CD4-positive, alpha-beta T cell (primary cell): ENCODE data around the gene GAST. TPM values are rescaled to one million over a fixed set of nuclear protein-coding genes. Genes with fewer than 3 reads are reported as not detected.

Experiments used
- ATAC-seq: fragments of 200-7000 bp; cut with Tn5 transposase; one replicate; pipeline ENCODE4 v1.10.0; 2022; ENCODE audit warnings: mild to moderate bottlenecking; ENCODE audit not compliant: poor library complexity
- CTCF ChIA-PET: fragments of 350-600 bp; sonication (Branson Sonifier 250); formaldehyde crosslinking; loops from one replicate; lab custom pipeline; 2021; ENCODE audit warnings: antibody characterized with exemption, inconsistent platforms; lab: Charles Lee
- POLR2A ChIA-PET: fragments of 350-600 bp; sonication (Branson Sonifier 250); formaldehyde crosslinking; loops from one replicate; lab custom pipeline; 2021; ENCODE audit warnings: antibody characterized with exemption, inconsistent platforms; lab: Charles Lee
- DNase-seq, 14 experiments: peaks; one replicate each; pipeline ENCODE4 v3.0.0-alpha.2; 2013 to 2020; ENCODE audit warnings: mixed read lengths in 2 of 14
- H3K27ac ChIP-seq, 2 donors: one replicate each; pipeline versions ENCODE4 v1.5.1 to v1.7.0; 2013; ENCODE audit warnings: low read length in 2 of 2, low read depth in 1 of 2, mild to moderate bottlenecking in 1 of 2
- H3K27me3 ChIP-seq, 2 experiments: 1 replicate in 1 of 2; 2 replicates in 1 of 2; pipeline versions ENCODE4 v1.6.1 to v1.7.0; 2013; ENCODE audit warnings: low read length in 2 of 2, control low read depth in 1 of 2, mild to moderate bottlenecking in 1 of 2, moderate library complexity in 1 of 2; ENCODE audit not compliant: insufficient read depth in 2 of 2, control insufficient read depth in 1 of 2
- H3K36me3 ChIP-seq: one replicate; pipeline ENCODE4 v1.6.1; 2013; ENCODE audit warnings: low read length, control low read depth; ENCODE audit not compliant: insufficient read depth
- H3K4me1 ChIP-seq: one replicate; pipeline ENCODE4 v1.6.1; 2013; ENCODE audit warnings: low read length, control low read depth; ENCODE audit not compliant: insufficient read depth
- H3K4me3 ChIP-seq: one replicate; pipeline ENCODE4 v1.5.1; 2013; ENCODE audit warnings: mild to moderate bottlenecking, low read length, moderate library complexity
- H3K9me3 ChIP-seq, 2 experiments: 1 replicate in 1 of 2; 2 replicates in 1 of 2; pipeline versions ENCODE4 v1.6.1 to v1.7.0; 2013; ENCODE audit warnings: low read length in 2 of 2, mild to moderate bottlenecking in 2 of 2, control low read depth in 1 of 2, moderate library complexity in 1 of 2; ENCODE audit not compliant: control insufficient read depth in 1 of 2, insufficient read depth in 1 of 2
- H3K27ac Mint-ChIP-seq: one replicate; pipeline ENCODE4 v1.8.0; 2020; ENCODE audit warnings: mixed read lengths
- H3K27me3 Mint-ChIP-seq: one replicate; pipeline ENCODE4 v1.8.0; 2021; ENCODE audit warnings: mixed read lengths
- H3K36me3 Mint-ChIP-seq: one replicate; pipeline ENCODE4 v1.8.0; 2021; ENCODE audit warnings: low read depth, mixed read lengths
- H3K4me1 Mint-ChIP-seq: one replicate; pipeline ENCODE4 v1.8.0; 2021; ENCODE audit warnings: low read depth, mixed read lengths
- H3K4me3 Mint-ChIP-seq: one replicate; pipeline ENCODE4 v1.8.0; 2020; ENCODE audit warnings: mild to moderate bottlenecking, mixed read lengths
- H3K9me3 Mint-ChIP-seq: one replicate; pipeline ENCODE4 v1.8.0; 2020; ENCODE audit warnings: mixed read lengths
- CTCF ChIP-seq: fragments of 200-600 bp; IDR thresholded peaks from one replicate; pipeline ENCODE4 v1.8.0; 2022; ENCODE audit warnings: antibody characterized with exemption, mild to moderate bottlenecking
- intact Hi-C, 2 experiments: fragments of 100-400 bp; cut with DNase I in 1 of 2; cut with micrococcal nuclease in 1 of 2; formaldehyde crosslinking; loops; one replicate each; pipeline versions ENCODE4 v1.15.1 to v1.9.0; 2023 to 2025; cut with DNase I, micrococcal nuclease
- total RNA-seq, 174 experiments: library from RNA in 2 of 174; stranded (reverse) in 2 of 174; gene quantifications; one replicate each; pipeline ENCODE4 v1.2.3 and lab custom pipeline; 2021 to 2026

GAST gene
- total RNA-seq, 2 experiments from 2014 or later: not detected

DNA sequence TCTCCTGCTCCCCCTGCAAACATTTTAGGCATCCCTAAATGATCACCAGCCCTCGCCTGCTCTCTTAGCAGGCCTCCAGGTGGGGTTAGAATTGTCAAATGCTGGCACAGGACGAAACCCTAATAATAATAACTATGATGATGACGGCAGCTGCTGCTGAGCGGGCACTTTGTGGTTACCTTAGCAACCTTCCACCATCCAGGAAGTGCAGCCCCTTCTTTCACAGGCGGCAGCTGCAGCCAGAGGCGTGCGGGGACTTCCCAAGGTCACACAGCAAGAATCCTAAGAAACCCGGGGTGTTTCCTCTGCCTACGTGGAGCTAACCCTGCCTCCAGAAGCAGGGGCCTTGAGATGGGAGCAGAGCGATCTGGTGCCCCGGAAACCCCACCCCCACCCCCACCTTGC, 45.9 kb upstream of the GAST start:
- DNase-seq: peak; percentile 25 to 95 (median 49)
- peak overlapping the region; percentile 98 to 99 for H3K27ac ChIP-seq

GRCh38 chr17:41666708-41667279, 45.3 kb upstream of the GAST start:
- no peaks in the 10 kb centered on the region for H3K9me3 ChIP-seq
- TF ChIP-seq CTCF: peak; percentile 85
- Mint-ChIP-seq H3K4me1 (peaks cover 41% of the 10 kb centered on the region), H3K9me3 (no peaks in the 10 kb centered on the region), H3K4me3 (peak overlapping the region; percentile 87), H3K36me3 (no peaks in the 10 kb centered on the region), H3K27me3 (no peaks in the 10 kb centered on the region), H3K27ac (peak overlapping the region; percentile 90)
- H3K4me3 ChIP-seq: peak overlapping the region; percentile 58
- ChIA-PET POLR2A (interaction anchor here (0.5 to 6.1 kb wide), 13 partner anchors 12 to 1019 kb away, joined by 4 to 181 read pairs (median 7); partner anchors contain the start of genes EIF1, KRTAP16-1 and SMARCE1), CTCF (interaction anchor here (0.7 to 4.1 kb wide), 12 partner anchors 10 to 1047 kb away, joined by 3 to 65 read pairs (median 12); partner anchors contain the start of gene EIF1)
- no peaks in the 10 kb centered on the region for H3K36me3 ChIP-seq
- ATAC-seq (peak; percentile 63), DNase-seq (peak; percentile 76 to 94 (median 86))
- peak overlapping the region; percentile 98 to 99 for H3K27ac ChIP-seq
- intact Hi-C loops: loop anchor here (1.0 to 10.0 kb wide), 9 partner anchors 18 to 1308 kb away; partner anchors contain the start of gene EIF1 (in 1 of the 2)
- no peaks in the 10 kb centered on the region for H3K27me3 ChIP-seq
- H3K4me1 ChIP-seq: peaks cover 42% of the 10 kb centered on the region

More for the DNA sequence above, 45.9 kb upstream of the GAST start:
- Mint-ChIP-seq H3K27me3 (no peaks in the 10 kb centered on the region), H3K9me3 (no peaks in the 10 kb centered on the region), H3K4me3 (peak overlapping the region; percentile 87), H3K36me3 (no peaks in the 10 kb centered on the region), H3K27ac (peak overlapping the region; percentile 90), H3K4me1 (peaks cover 41% of the 10 kb centered on the region)
- POLR2A ChIA-PET: interaction anchor here (1.0 to 6.1 kb wide), 12 partner anchors 12 to 1018 kb away, joined by 4 to 181 read pairs (median 11); partner anchors contain the start of genes EIF1, KRTAP16-1 and SMARCE1
- H3K4me3 ChIP-seq: peak overlapping the region; percentile 58
- peaks cover 42% of the 10 kb centered on the region for H3K4me1 ChIP-seq
- H3K27me3 ChIP-seq: no peaks in the 10 kb centered on the region
- intact Hi-C loops: loop anchor here (1.0 to 10.0 kb wide), 6 partner anchors 18 to 1121 kb away; partner anchors contain the start of gene EIF1 (in 1 of the 2)
- TF ChIP-seq CTCF: peak; percentile 49
- no peaks in the 10 kb centered on the region for H3K9me3 ChIP-seq
- H3K36me3 ChIP-seq: no peaks in the 10 kb centered on the region
- ATAC-seq: peak; percentile 45
- CTCF ChIA-PET: interaction anchor here (0.7 to 4.1 kb wide), 16 partner anchors 10 to 1046 kb away, joined by 3 to 65 read pairs (median 6); partner anchors contain the start of gene EIF1

- H3K27ac Mint-ChIP-seq: peak overlapping the region; percentile 90
- ATAC-seq: no peak
- Histone ChIP-seq H3K27ac (peak overlapping the region; percentile 98 to 99), H3K36me3 (no peaks in the 10 kb centered on the region), H3K27me3 (no peaks in the 10 kb centered on the region), H3K4me3 (peak overlapping the region; percentile 58), H3K9me3 (no peaks in the 10 kb centered on the region), H3K4me1 (peaks cover 40% of the 10 kb centered on the region)
- no peak for DNase-seq
- peaks cover 41% of the 10 kb centered on the region for H3K4me1 Mint-ChIP-seq
- intact Hi-C loops: loop anchor here (1.0 to 10.0 kb wide), 7 partner anchors 15 to 1309 kb away; partner anchors contain the start of gene EIF1 (in 1 of the 2)
- no peaks in the 10 kb centered on the region for H3K27me3 Mint-ChIP-seq
- ChIA-PET CTCF (interaction anchor here (1.1 to 4.1 kb wide), 6 partner anchors 11 to 811 kb away, joined by 3 to 65 read pairs (median 28); partner anchors contain the start of gene EIF1), POLR2A (interaction anchor here (0.5 to 6.1 kb wide), 6 partner anchors 11 to 862 kb away, joined by 4 to 181 read pairs (median 11); partner anchors contain the start of gene EIF1)
- peak overlapping the region; percentile 87 for H3K4me3 Mint-ChIP-seq
- no peaks in the 10 kb centered on the region for H3K9me3 Mint-ChIP-seq
- no peaks in the 10 kb centered on the region for H3K36me3 Mint-ChIP-seq
- TF ChIP-seq CTCF: no peak
These were observed 44.7 kb upstream of the GAST start for GRCh38 chr17:41667280-41668041.
